GM19099 (cell line): Measurements from ENCODE around the gene BIRC5.

Experiments
- POLR2A ChIP-seq: IDR thresholded peaks from 3 replicates; pipeline ENCODE4 v1.6.1; 2011; ENCODE audit warnings: low read depth; ENCODE audit not compliant: insufficient read length; ENCODE audit errors: extremely low read depth

Gene BIRC5

GRCh38 chr17:78176548-78177025, 37.5 kb upstream of the BIRC5 start:
- TF ChIP-seq POLR2A = peak; percentile 48

- no peak for TF ChIP-seq POLR2A
These were observed 34.7 kb upstream of the BIRC5 start for GRCh38 chr17:78179372-78179771.

GRCh38 chr17:78180083-78180482, 34.0 kb upstream of the BIRC5 start:
- TF ChIP-seq POLR2A = no peak

DNA sequence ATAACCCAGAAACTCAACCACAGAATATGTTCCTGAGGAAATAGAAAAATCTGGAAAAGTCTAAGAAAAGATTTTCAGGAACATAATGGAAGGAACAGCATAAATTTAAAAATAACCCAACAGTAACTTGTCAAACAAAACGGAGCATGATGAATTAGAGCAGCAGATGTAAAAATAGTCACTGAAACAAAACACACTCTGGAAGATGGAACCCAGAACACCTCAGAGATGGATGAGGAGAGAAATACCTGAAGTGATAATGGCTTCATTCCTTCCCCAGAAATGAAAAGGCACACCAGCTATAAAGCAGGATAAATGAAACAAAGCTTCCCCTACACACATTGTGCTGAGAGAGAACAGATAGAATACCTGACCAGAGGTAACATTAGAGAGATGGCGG, 33.5 kb upstream of the BIRC5 start:
- no peak for TF ChIP-seq POLR2A

- TF ChIP-seq POLR2A = no peak
These were observed 31.5 kb upstream of the BIRC5 start for GRCh38 chr17:78182504-78182903.

DNA sequence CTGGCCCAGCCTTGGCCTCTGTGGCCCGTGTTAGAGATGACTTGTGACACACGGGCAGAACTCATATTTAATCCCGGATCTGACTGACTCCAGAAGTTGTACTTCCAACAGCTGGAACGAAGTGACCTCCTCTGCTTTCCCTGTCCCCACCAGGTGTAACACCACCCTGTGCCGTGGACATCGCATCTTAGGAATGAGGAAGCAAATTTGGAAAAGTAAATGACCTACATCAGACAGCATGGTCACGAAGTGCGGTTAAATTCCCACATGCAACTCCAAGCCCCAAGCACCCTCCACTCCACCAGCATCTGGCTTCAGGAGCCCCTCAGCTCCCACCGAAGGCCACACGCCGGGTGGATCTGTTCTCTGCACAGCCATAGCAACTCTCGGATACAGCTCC, 30.1 kb upstream of the BIRC5 start:
- no peak for TF ChIP-seq POLR2A

- TF ChIP-seq POLR2A = no peak
These were observed 29.7 kb upstream of the BIRC5 start for GRCh38 chr17:78184351-78184750.

DNA sequence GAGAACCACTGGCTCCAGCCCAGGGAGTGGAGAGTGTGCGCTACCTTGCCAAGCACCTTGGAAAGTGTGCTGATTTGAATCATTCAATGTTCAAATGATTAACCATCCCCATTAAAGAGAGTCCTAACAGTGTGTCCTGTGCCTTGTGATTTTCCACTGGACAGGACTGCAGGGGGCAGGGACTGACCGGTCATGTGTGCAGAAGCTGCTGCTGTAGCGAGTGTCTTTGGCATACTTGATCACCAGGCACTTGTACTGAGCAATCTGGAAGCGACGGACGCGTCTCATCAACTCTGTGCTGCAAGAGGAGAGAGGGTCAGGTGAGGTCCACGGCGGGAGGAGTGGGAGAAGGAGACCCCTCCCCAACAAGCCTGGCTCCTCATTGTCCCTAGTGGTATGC, 29.2 kb upstream of the BIRC5 start:
- TF ChIP-seq POLR2A = no peak

GRCh38 chr17:78185981-78186691, 27.9 kb upstream of the BIRC5 start:
- no peak for TF ChIP-seq POLR2A

DNA sequence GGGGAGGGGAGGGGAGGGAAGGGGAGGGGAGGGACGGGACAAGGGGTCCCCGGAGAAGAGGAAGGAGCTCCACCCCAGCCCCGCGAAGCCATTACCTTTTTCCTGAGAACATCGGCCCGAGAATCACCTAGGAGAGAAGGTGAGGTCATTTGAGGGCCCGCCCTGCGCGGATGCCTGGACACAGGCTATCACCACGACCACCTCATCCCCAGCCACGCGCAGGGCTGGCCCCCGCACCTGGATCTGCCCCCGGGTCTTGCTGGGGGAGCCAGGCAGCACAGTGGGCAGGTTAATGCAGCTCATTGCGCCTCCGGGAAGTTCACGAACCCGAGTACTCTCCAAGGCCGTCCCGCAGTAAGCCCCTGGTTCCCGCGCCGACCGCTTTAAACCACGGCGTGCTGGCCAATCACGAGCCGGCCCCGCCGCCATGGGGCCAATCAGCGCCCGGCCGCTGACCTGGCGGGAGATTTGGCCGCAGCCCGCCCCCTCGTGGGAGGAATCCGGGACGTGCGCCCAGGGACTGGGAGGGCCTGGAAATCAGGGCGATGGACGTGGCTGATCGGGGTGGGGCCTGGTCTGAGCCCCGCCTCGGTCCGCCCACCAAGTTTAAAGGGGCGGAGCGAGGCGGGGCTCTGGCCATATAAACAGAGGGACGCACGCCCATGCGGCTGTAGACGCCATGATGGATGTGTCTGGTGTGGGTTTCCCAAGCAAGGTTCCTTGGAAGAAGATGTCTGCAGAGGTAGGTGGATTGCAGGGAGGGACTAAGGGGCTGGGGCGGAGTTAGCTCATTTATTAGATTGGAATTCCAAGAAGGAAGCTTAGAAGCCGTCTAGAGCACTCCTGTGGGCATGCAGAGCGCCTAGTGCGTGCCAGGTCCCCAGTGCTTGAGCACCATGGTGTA, 27.1 kb upstream of the BIRC5 start, which contains the start of the genes AFMID and TK1:
AFMID (plus strand) TSS at position 671 of the 904 bp plus-strand sequence; CDS start at position 680, 9 bp downstream.
TK1 (minus strand) TSS at position 361 of the 904 bp plus-strand sequence; CDS start at position 303, 58 bp downstream.
- peak; percentile 90 for TF ChIP-seq POLR2A

DNA sequence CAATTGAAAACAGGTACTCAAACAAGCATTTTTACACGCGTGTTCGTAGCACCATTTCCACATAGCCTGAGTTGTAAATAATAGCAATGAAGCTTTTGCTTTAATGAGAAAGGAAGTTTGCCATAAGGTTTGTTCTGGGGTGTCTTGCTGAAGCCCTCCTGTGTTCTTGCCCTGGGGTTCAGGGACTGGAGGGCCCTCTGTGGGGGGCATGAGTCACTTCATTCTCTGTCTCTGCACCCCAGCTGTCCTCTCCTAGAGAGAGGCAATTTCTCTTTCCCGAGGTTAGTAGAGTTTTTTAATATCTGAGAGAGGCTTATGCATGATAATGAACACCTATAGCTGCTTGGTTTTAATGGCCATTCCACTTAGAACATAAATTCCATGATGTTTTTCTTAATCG, 17.3 kb upstream of the BIRC5 start:
- no peak for TF ChIP-seq POLR2A

DNA sequence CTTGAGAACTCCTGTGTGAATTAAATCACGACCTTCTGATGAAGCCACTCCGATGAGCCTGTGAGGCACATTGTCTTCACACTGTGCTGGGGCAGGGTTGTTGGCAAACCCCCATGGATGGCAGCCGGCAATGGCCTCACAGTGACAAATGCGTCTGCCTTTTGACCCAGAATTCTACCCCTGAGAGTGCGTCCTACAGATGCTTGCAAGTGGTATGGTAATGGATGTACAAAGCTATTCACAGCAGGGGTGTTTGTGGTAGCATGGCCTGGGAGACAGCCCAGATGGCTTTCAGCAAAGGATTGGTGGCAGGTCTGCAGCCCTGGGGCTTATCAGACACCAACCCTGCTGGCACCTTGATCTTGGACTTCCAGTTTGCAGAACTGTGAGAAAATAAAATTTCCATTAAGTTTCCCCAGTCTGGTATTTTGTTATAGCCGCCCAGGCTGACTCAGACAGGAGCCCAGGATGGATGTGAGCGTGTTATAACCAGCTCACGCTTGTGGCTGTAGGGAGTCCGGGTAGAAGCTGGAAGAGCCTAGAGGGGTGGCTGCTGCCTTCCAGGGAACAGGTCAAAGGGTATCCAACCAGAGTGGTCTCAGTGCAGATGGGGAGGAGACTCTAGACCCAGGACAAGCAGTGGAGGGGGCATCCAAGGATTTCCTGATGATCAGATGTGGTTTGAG, 16.8 kb upstream of the BIRC5 start:
- no peak for TF ChIP-seq POLR2A

GRCh38 chr17:78200451-78200850, 13.6 kb upstream of the BIRC5 start:
- TF ChIP-seq POLR2A = no peak

DNA sequence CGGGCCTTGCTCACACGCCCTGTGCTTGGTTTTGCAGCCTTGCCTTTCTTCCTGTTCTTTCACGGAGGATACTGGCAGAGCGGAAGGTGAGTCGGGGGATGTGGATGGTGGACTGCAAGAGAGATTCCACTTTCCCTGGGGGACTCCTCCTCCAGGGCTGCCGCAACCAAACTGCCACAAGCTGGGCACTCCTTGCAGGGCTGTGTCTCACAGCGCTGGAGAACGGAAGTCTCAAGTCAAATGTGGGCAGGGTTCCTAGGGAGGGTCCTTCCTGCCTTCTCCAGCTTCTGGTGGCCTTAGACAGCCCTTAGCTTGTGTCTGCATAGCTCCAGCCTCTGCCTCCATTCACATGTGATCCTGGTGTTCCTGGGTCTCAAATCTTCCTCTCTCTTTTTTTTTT, 11.4 kb upstream of the BIRC5 start:
- no peak for TF ChIP-seq POLR2A

- TF ChIP-seq POLR2A = no peak
These were observed 9.5 kb upstream of the BIRC5 start for GRCh38 chr17:78204387-78205123.

DNA sequence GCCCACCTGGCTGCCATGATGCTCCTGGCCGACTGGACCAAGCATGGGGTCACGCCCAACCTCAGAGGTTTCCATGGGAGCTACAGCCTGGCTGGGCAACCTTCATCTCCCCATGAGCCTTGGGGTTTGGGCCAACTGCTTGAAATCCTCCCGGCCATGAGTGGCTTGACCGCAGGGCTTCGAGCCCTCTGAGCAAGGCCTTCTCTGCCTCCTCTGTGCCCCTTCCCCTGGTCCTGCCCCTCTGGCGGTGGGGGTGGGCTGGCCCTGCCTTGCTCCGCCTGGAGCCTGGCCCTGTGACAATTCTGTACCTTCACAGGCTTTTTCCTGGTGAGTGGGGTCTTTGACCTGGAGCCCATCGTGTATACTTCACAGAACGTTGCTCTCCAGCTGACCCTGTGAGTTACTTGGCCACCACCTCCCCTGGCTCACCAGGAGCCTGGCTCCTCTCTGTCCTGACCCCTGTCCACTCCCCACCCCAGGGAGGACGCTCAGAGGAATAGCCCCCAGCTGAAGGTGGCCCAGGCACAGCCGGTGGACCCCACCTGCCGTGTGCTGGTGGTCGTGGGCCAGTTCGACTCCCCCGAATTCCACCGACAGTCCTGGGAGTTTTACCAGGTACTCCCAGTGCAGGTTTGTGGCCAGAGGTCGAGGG, 8.8 kb upstream of the BIRC5 start:
- no peak for TF ChIP-seq POLR2A
